Measurements from ENCODE around the gene CCDC34.

GRCh38 chr11:27294654-27295053 is 68.4 kb downstream of the CCDC34 start:
- TF ChIP-seq, protein P1, sequence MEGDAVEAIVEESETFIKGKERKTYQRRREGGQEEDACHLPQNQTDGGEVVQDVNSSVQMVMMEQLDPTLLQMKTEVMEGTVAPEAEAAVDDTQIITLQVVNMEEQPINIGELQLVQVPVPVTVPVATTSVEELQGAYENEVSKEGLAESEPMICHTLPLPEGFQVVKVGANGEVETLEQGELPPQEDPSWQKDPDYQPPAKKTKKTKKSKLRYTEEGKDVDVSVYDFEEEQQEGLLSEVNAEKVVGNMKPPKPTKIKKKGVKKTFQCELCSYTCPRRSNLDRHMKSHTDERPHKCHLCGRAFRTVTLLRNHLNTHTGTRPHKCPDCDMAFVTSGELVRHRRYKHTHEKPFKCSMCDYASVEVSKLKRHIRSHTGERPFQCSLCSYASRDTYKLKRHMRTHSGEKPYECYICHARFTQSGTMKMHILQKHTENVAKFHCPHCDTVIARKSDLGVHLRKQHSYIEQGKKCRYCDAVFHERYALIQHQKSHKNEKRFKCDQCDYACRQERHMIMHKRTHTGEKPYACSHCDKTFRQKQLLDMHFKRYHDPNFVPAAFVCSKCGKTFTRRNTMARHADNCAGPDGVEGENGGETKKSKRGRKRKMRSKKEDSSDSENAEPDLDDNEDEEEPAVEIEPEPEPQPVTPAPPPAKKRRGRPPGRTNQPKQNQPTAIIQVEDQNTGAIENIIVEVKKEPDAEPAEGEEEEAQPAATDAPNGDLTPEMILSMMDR (IDR thresholded peaks at IDR 0.05; ENCODE audit: low read depth, low read length, missing input control) = no peak
- TF ChIP-seq EGR1 (IDR thresholded peaks at IDR 0.05; ENCODE audit: low read depth in 2 of 2) = no peak
- no peak for TF ChIP-seq RAD21 (IDR thresholded peaks at IDR 0.05)

Measured in liver (tissue), 3 donors.